Stomach smooth muscle (tissue), 2 donors: Measurements from ENCODE around the gene SAFB.
"Not testable (repeated sequence)": the region's sequence is repeated elsewhere in the genome, so short reads cannot be mapped to it uniquely, and the experiment has no call there.

Source experiments
- H3K27ac ChIP-seq: one replicate; pipeline ENCODE4 v1.7.0; 2013; ENCODE audit warnings: mild to moderate bottlenecking, low read length, inconsistent platforms
- H3K27me3 ChIP-seq, 2 donors: one replicate each; pipeline ENCODE4 v1.7.0; 2013; ENCODE audit warnings: low read length in 2 of 2; ENCODE audit not compliant: insufficient read depth in 2 of 2, control insufficient read depth in 1 of 2
- H3K36me3 ChIP-seq, 2 donors: one replicate each; pipeline ENCODE4 v1.7.0; 2013; ENCODE audit warnings: low read length in 2 of 2; ENCODE audit not compliant: control insufficient read depth in 2 of 2, insufficient read depth in 2 of 2
- H3K4me1 ChIP-seq: one replicate; pipeline ENCODE4 v1.7.0; 2013; ENCODE audit warnings: low read length; ENCODE audit not compliant: control insufficient read depth, insufficient read depth
- H3K4me3 ChIP-seq, 2 donors: one replicate each; pipeline ENCODE4 v1.7.0; 2013; ENCODE audit warnings: low read length in 2 of 2
- H3K9ac ChIP-seq, 2 donors: one replicate each; pipeline ENCODE4 v1.7.0; 2013; ENCODE audit warnings: low read length in 2 of 2, mild to moderate bottlenecking in 1 of 2
- H3K9me3 ChIP-seq, 2 donors: one replicate each; pipeline ENCODE4 v1.7.0; 2013; ENCODE audit warnings: low read length in 2 of 2; ENCODE audit not compliant: control insufficient read depth in 2 of 2
- donor health status: healthy.
- donor health status: Pancreatic carcinoma.

SAFB gene

DNA sequence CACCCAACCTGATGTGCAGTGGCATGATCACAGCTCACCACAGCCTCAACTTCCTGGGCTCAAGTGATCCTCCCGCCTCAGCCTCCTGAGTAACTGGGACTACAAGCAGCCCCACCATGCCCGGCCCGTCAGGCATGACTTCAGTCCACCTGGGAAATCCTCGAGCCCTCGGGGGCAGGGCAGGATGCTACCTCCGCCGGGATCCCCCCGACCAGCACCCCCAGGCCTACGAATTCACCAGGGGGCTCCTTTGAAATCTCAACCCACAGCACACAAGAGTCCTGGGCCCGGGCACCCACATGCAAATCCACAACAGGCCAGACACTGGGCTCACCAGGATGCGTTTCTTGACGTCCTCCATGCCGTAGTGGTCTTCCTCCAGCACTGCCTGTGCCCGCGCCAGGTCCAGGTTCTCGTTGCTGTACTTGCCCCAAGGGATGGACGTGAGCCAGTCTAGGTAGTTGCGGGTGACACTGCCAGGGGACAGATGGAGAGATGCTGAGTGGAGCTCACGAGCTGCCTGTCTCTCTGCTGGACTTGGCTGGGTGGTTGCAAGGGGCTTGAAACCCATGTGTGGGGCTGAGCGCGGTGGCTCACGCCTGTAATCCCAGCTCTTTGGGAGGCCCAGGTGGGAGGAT lies 77.7 kb downstream of the SAFB start:
- no peak overlapping the region for H3K9ac ChIP-seq
- H3K27me3 ChIP-seq: no peaks in the 10 kb centered on the region
- H3K4me3 ChIP-seq: no peak overlapping the region
- H3K9me3 ChIP-seq: no peaks in the 10 kb centered on the region
- peaks cover 32 to 37% of the 10 kb centered on the region in 2 donors for H3K36me3 ChIP-seq
- no peak overlapping the region for H3K27ac ChIP-seq
- H3K4me1 ChIP-seq: peaks cover 2% of the 10 kb centered on the region

DNA sequence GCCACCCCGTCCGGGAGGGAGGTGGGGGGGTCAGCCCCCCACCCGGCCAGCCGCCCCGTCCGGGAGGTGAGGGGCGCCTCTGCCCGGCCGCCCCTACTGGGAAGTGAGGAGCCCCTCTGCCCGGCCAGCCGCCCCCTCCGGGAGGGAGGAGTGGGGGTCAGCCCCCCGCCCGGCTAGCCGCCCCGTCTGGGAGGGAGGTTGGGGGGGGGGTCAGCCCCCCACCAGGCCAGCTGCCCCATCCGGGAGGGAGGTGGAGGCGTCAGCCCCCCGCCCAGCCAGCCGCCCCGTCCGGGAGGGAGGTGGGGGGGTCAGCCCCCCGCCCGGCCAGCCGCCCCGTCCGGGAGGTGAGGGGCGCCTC lies 79.1 kb downstream of the SAFB start:
- H3K9ac ChIP-seq: not testable (repeated sequence)

GRCh38 chr19:5703819-5704818 lies 81.2 kb downstream of the SAFB start:
- Histone ChIP-seq H3K4me1 (no peaks in the 10 kb centered on the region), H3K36me3 (peaks cover 35 to 42% of the 10 kb centered on the region in 2 donors), H3K9me3 (no peaks in the 10 kb centered on the region)

More for the DNA sequence above, 79.1 kb downstream of the SAFB start:
- H3K27me3 ChIP-seq, H3K9me3 ChIP-seq, H3K27ac ChIP-seq, H3K4me1 ChIP-seq, H3K4me3 ChIP-seq: not testable (repeated sequence)
- peaks cover 30 to 40% of the 10 kb centered on the region in 2 donors for H3K36me3 ChIP-seq

DNA sequence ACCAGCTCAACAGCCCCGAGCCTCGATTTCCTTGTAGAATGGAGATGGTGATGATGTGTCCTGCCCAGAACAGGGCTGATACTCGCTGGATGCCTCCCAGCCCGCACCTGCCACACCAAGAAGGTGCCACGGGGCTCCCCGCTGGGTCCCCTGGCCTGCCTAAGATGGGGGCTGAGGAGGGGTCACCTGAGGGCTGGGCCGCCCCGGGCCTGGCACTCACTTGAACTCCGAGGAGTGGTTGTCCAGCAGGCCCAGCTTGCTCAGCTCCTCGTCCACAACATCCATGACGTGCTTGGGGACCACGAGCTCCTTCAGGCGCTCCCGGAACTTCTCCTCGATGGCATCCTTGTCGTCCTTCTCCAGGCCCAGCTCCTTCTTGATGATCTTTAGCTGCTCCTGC lies 82.7 kb downstream of the SAFB start:
- H3K27ac ChIP-seq: no peak overlapping the region
- H3K36me3 ChIP-seq: peaks cover 36 to 40% of the 10 kb centered on the region in 2 donors
- no peaks in the 10 kb centered on the region for H3K4me1 ChIP-seq
- H3K27me3 ChIP-seq: no peaks in the 10 kb centered on the region
- H3K9ac ChIP-seq: no peak overlapping the region
- no peak overlapping the region for H3K4me3 ChIP-seq
- H3K9me3 ChIP-seq: no peaks in the 10 kb centered on the region

More at GRCh38 chr19:5703819-5704818, 81.2 kb downstream of the SAFB start:
- H3K4me3 ChIP-seq: no peak overlapping the region
- H3K27ac ChIP-seq: no peak overlapping the region
- no peaks in the 10 kb centered on the region for H3K27me3 ChIP-seq
- H3K9ac ChIP-seq: no peak overlapping the region

GRCh38 chr19:5706876-5707573 lies 84.1 kb downstream of the SAFB start:
- H3K27ac ChIP-seq: no peak overlapping the region
- no peak overlapping the region for H3K9ac ChIP-seq
- no peaks in the 10 kb centered on the region for H3K4me1 ChIP-seq
- no peaks in the 10 kb centered on the region for H3K27me3 ChIP-seq
- H3K9me3 ChIP-seq: no peaks in the 10 kb centered on the region
- peaks cover 44 to 48% of the 10 kb centered on the region in 2 donors for H3K36me3 ChIP-seq
- H3K4me3 ChIP-seq: no peak overlapping the region

- H3K4me1 ChIP-seq: no peaks in the 10 kb centered on the region
- H3K36me3 ChIP-seq: peaks cover 50 to 54% of the 10 kb centered on the region in 2 donors
- H3K27me3 ChIP-seq: no peaks in the 10 kb centered on the region
Measured at GRCh38 chr19:5707576-5708575, 85.0 kb downstream of the SAFB start.

GRCh38 chr19:5711025-5711424 lies 88.1 kb downstream of the SAFB start:
- Histone ChIP-seq H3K4me3 (no peak overlapping the region), H3K27me3 (no peaks in the 10 kb centered on the region), H3K9ac (no peak overlapping the region), H3K4me1 (no peaks in the 10 kb centered on the region), H3K9me3 (no peaks in the 10 kb centered on the region), H3K36me3 (peaks cover 40 to 43% of the 10 kb centered on the region in 2 donors), H3K27ac (no peak overlapping the region)

More at GRCh38 chr19:5707576-5708575, 85.0 kb downstream of the SAFB start:
- Histone ChIP-seq H3K9me3 (no peaks in the 10 kb centered on the region), H3K27ac (no peak overlapping the region), H3K4me3 (no peak overlapping the region), H3K9ac (no peak overlapping the region)

DNA sequence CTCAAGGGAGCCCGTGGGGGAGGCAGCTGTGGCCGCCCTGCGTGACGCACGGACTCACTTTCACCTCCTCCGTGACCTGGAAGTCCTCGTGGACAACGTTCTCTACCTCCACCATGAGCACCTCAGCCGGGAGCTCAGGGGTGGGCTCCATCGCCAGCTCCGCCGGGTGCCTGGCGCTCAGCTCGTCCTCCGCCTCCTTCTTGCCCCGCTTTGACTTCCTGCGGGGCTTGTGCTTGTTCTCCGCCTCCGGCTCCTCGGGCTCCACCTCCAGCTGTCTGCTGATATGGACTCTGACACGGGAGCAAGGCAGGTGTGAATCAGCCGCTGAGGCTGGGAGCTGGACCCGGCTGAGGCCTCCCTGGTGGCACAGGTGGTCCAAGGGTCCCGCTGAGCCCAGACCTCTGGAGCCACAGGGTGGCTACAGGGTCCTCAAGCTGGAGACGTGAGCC lies 88.9 kb downstream of the SAFB start:
- H3K9me3 ChIP-seq: no peaks in the 10 kb centered on the region
- H3K27me3 ChIP-seq: no peaks in the 10 kb centered on the region
- no peak overlapping the region for H3K27ac ChIP-seq
- no peak overlapping the region for H3K4me3 ChIP-seq
- H3K4me1 ChIP-seq: no peaks in the 10 kb centered on the region
- no peak overlapping the region for H3K9ac ChIP-seq
- peaks cover 36 to 41% of the 10 kb centered on the region in 2 donors for H3K36me3 ChIP-seq

DNA sequence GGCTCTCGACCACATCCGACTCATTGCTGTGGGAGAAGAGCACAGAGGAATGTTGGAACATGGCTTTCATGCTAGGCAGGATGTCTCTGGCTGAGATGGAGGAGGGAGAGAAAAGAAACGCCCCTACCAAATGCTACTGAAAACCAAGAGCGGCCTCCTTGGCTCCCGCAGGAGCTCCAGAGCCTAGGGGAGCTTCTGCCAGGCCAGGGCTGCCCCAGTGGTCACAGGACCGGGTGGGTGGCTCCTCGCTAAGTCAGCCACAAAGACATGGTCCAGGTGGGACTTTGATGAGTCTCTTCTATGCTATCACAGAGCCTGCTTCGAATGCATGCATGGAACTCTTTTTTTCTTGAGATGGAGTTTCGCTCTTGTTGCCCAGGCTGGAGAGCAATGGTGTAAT lies 90.3 kb downstream of the SAFB start:
- H3K4me1 ChIP-seq: peaks cover 10% of the 10 kb centered on the region
- H3K27me3 ChIP-seq: no peaks in the 10 kb centered on the region
- no peak overlapping the region for H3K9ac ChIP-seq
- peaks cover 30 to 36% of the 10 kb centered on the region in 2 donors for H3K36me3 ChIP-seq
- H3K4me3 ChIP-seq: no peak overlapping the region
- no peaks in the 10 kb centered on the region for H3K9me3 ChIP-seq
- no peak overlapping the region for H3K27ac ChIP-seq
